CD4-positive, alpha-beta T cell (primary cell): ENCODE data around the gene DENND11. TPM values are rescaled to one million over a fixed set of nuclear protein-coding genes. Genes with fewer than 3 reads are reported as not detected.
A peak's percentile ranks its signal among the peaks of the same experiment; 100 is the strongest.

Experiments used
- ATAC-seq: fragments of 200-7000 bp; cut with Tn5 transposase; one replicate; pipeline ENCODE4 v1.10.0; 2022; ENCODE audit warnings: mild to moderate bottlenecking; ENCODE audit not compliant: poor library complexity
- CTCF ChIA-PET: fragments of 350-600 bp; sonication (Branson Sonifier 250); formaldehyde crosslinking; loops from one replicate; lab custom pipeline; 2021; ENCODE audit warnings: antibody characterized with exemption, inconsistent platforms; lab: Charles Lee
- POLR2A ChIA-PET: fragments of 350-600 bp; sonication (Branson Sonifier 250); formaldehyde crosslinking; loops from one replicate; lab custom pipeline; 2021; ENCODE audit warnings: antibody characterized with exemption, inconsistent platforms; lab: Charles Lee
- DNase-seq, 14 experiments: peaks; one replicate each; pipeline ENCODE4 v3.0.0-alpha.2; 2013 to 2020; ENCODE audit warnings: mixed read lengths in 2 of 14
- H3K27ac ChIP-seq, 2 donors: one replicate each; pipeline versions ENCODE4 v1.5.1 to v1.7.0; 2013; ENCODE audit warnings: low read length in 2 of 2, low read depth in 1 of 2, mild to moderate bottlenecking in 1 of 2
- H3K27me3 ChIP-seq, 2 experiments: 1 replicate in 1 of 2; 2 replicates in 1 of 2; pipeline versions ENCODE4 v1.6.1 to v1.7.0; 2013; ENCODE audit warnings: low read length in 2 of 2, control low read depth in 1 of 2, mild to moderate bottlenecking in 1 of 2, moderate library complexity in 1 of 2; ENCODE audit not compliant: insufficient read depth in 2 of 2, control insufficient read depth in 1 of 2
- H3K36me3 ChIP-seq: one replicate; pipeline ENCODE4 v1.6.1; 2013; ENCODE audit warnings: low read length, control low read depth; ENCODE audit not compliant: insufficient read depth
- H3K4me1 ChIP-seq: one replicate; pipeline ENCODE4 v1.6.1; 2013; ENCODE audit warnings: low read length, control low read depth; ENCODE audit not compliant: insufficient read depth
- H3K4me3 ChIP-seq: one replicate; pipeline ENCODE4 v1.5.1; 2013; ENCODE audit warnings: mild to moderate bottlenecking, low read length, moderate library complexity
- H3K9me3 ChIP-seq, 2 experiments: 1 replicate in 1 of 2; 2 replicates in 1 of 2; pipeline versions ENCODE4 v1.6.1 to v1.7.0; 2013; ENCODE audit warnings: low read length in 2 of 2, mild to moderate bottlenecking in 2 of 2, control low read depth in 1 of 2, moderate library complexity in 1 of 2; ENCODE audit not compliant: control insufficient read depth in 1 of 2, insufficient read depth in 1 of 2
- H3K27ac Mint-ChIP-seq: one replicate; pipeline ENCODE4 v1.8.0; 2020; ENCODE audit warnings: mixed read lengths
- H3K27me3 Mint-ChIP-seq: one replicate; pipeline ENCODE4 v1.8.0; 2021; ENCODE audit warnings: mixed read lengths
- H3K36me3 Mint-ChIP-seq: one replicate; pipeline ENCODE4 v1.8.0; 2021; ENCODE audit warnings: low read depth, mixed read lengths
- H3K4me1 Mint-ChIP-seq: one replicate; pipeline ENCODE4 v1.8.0; 2021; ENCODE audit warnings: low read depth, mixed read lengths
- H3K4me3 Mint-ChIP-seq: one replicate; pipeline ENCODE4 v1.8.0; 2020; ENCODE audit warnings: mild to moderate bottlenecking, mixed read lengths
- H3K9me3 Mint-ChIP-seq: one replicate; pipeline ENCODE4 v1.8.0; 2020; ENCODE audit warnings: mixed read lengths
- intact Hi-C, 2 experiments: fragments of 100-400 bp; cut with DNase I in 1 of 2; cut with micrococcal nuclease in 1 of 2; formaldehyde crosslinking; loops; one replicate each; pipeline versions ENCODE4 v1.15.1 to v1.9.0; 2023 to 2025; cut with DNase I, micrococcal nuclease
- total RNA-seq, 174 experiments: library from RNA in 2 of 174; stranded (reverse) in 2 of 174; gene quantifications; one replicate each; pipeline ENCODE4 v1.2.3 and lab custom pipeline; 2021 to 2026
- TF ChIP-seq, protein P1 (sequence below): fragments of 200-600 bp; IDR thresholded peaks from one replicate; pipeline ENCODE4 v1.8.0; 2022; ENCODE audit warnings: antibody characterized with exemption, mild to moderate bottlenecking

Gene DENND11
- total RNA-seq, 2 experiments from 2014 or later: 39.2 to 41.1 TPM

DNA sequence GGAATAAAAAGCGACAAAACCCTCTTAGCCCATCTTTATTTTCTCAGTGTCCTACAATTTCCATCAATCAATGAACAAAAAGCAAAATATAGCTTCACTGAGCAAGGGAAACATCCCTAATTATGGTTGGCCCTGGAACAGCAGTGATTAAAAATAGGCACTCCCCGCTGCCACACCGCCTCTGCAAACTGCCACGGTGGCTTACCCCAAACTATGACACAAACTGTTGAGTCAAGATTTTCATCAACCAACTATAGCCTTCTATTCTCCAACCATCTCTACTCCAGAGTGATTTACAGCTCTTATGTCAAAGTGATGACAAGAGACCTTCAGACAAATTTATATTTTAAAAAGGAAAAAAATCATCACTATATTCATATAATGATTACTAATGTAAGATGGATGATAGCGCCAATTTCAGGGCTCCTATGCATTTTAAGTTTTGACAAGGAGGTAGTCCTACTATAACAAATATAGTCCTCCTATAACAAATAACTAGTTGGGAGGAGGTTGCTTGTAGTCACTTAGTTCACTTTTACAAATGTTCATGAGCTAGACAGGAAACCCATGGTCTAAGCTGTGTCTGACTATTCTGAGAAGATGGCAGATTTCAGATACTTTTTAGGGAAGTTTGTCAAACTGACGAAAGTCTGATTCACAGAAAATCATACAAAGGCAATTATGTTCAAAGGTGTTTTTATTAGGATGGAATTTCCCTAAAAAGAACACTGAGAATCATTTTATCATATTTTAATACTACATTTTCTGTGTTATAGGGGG lies 26.3 kb downstream of the DENND11 start:
- no peak for ATAC-seq
- ChIA-PET CTCF (no interaction called here), POLR2A (interaction anchor here (0.7 to 1.1 kb wide), 2 partner anchors 21 to 62 kb away, joined by 3 to 5 read pairs; partner anchors contain the start of gene SSBP1)
- peak overlapping the region; percentile 25 for H3K27ac Mint-ChIP-seq
- no peaks in the 10 kb centered on the region for H3K9me3 ChIP-seq
- peaks cover 78% of the 10 kb centered on the region for H3K36me3 Mint-ChIP-seq
- H3K4me3 ChIP-seq: no peak overlapping the region
- H3K27ac ChIP-seq: no peak overlapping the region
- H3K4me1 ChIP-seq: no peaks in the 10 kb centered on the region
- no peak overlapping the region for H3K4me3 Mint-ChIP-seq
- H3K27me3 Mint-ChIP-seq: no peaks in the 10 kb centered on the region
- TF ChIP-seq, protein P1, sequence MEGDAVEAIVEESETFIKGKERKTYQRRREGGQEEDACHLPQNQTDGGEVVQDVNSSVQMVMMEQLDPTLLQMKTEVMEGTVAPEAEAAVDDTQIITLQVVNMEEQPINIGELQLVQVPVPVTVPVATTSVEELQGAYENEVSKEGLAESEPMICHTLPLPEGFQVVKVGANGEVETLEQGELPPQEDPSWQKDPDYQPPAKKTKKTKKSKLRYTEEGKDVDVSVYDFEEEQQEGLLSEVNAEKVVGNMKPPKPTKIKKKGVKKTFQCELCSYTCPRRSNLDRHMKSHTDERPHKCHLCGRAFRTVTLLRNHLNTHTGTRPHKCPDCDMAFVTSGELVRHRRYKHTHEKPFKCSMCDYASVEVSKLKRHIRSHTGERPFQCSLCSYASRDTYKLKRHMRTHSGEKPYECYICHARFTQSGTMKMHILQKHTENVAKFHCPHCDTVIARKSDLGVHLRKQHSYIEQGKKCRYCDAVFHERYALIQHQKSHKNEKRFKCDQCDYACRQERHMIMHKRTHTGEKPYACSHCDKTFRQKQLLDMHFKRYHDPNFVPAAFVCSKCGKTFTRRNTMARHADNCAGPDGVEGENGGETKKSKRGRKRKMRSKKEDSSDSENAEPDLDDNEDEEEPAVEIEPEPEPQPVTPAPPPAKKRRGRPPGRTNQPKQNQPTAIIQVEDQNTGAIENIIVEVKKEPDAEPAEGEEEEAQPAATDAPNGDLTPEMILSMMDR: no peak
- H3K27me3 ChIP-seq: no peaks in the 10 kb centered on the region
- DNase-seq: peak in 1 of 14 experiments; percentile 38
- intact Hi-C loops: no loop called here
- H3K9me3 Mint-ChIP-seq: no peaks in the 10 kb centered on the region
- no peaks in the 10 kb centered on the region for H3K4me1 Mint-ChIP-seq
- peaks cover 47% of the 10 kb centered on the region for H3K36me3 ChIP-seq

DNA sequence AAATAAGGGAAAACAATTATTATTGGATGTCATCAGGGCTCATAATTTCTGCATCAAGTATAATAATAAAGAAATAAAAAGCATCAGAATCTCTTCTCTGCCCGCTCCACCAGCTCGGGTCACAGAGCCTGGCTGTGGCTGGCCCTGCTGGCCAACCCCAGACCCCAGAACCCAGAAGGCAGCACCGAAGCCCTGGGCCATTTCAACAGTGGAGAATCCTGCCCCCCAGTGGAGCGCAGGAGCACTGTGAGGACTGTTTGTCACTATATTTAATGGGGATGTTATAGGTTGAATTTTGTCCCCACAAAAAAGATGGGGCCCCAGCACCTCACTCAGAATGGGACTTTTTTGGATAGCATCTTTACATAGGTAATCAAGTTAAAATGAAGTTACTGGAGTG lies 27.3 kb downstream of the DENND11 start:
- TF ChIP-seq, protein P1: no peak

DNA sequence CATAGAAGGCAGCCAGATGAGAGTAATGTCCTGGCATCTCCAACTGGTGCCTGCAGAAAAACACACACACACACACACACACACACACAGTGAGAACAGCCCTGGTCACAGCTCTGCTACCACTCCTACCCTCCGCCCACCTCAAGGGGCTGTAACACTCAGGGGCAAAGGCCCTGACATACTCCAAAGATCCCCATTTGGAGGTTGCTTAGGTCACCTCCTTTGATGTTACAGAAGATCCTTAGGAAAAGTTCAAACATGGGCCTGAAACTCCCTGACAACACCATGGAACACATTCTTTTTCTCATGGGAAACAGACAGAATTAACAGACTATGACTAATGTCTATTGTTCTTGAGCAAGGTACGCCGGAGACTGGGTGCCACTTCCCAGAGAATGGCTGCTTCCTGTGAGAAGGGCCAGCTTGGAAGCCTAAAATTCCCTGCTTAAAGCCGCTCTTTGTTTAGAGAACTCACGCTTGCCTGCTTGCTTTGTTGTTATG lies 27.7 kb downstream of the DENND11 start:
- ATAC-seq (no peak), DNase-seq (no peak)
- H3K4me1 ChIP-seq: no peaks in the 10 kb centered on the region
- no peaks in the 10 kb centered on the region for H3K27me3 Mint-ChIP-seq
- ChIA-PET POLR2A (no interaction called here), CTCF (no interaction called here)
- TF ChIP-seq, protein P1: no peak
- intact Hi-C loops: no loop called here
- no peaks in the 10 kb centered on the region for H3K4me1 Mint-ChIP-seq
- H3K36me3 Mint-ChIP-seq: peaks cover 77% of the 10 kb centered on the region
- H3K36me3 ChIP-seq: peaks cover 46% of the 10 kb centered on the region
- H3K27ac Mint-ChIP-seq: peak overlapping the region; percentile 25
- H3K27ac ChIP-seq: no peak overlapping the region
- H3K4me3 ChIP-seq: no peak overlapping the region
- H3K27me3 ChIP-seq: no peaks in the 10 kb centered on the region
- no peak overlapping the region for H3K4me3 Mint-ChIP-seq
- no peaks in the 10 kb centered on the region for H3K9me3 ChIP-seq
- no peaks in the 10 kb centered on the region for H3K9me3 Mint-ChIP-seq

More for the DNA sequence above, 27.3 kb downstream of the DENND11 start:
- H3K36me3 Mint-ChIP-seq: peaks cover 77% of the 10 kb centered on the region
- H3K4me3 ChIP-seq: no peak overlapping the region
- H3K27me3 Mint-ChIP-seq: no peaks in the 10 kb centered on the region
- H3K27me3 ChIP-seq: no peaks in the 10 kb centered on the region
- no peak overlapping the region for H3K27ac ChIP-seq
- ATAC-seq: peak; percentile 44
- no peaks in the 10 kb centered on the region for H3K9me3 ChIP-seq
- no peaks in the 10 kb centered on the region for H3K4me1 Mint-ChIP-seq
- POLR2A ChIA-PET: no interaction called here
- no peak for DNase-seq
- H3K27ac Mint-ChIP-seq: peak overlapping the region; percentile 25
- H3K4me1 ChIP-seq: no peaks in the 10 kb centered on the region
- peaks cover 46% of the 10 kb centered on the region for H3K36me3 ChIP-seq
- no peak overlapping the region for H3K4me3 Mint-ChIP-seq
- CTCF ChIA-PET: no interaction called here
- intact Hi-C loops: no loop called here
- H3K9me3 Mint-ChIP-seq: no peaks in the 10 kb centered on the region
